Activated naive CD8-positive, alpha-beta T cell treated with anti-CD3 and anti-CD28 coated beads, Interleukin-2, amount 10 ng/mL, durations not matched to agents 7 days and 5 days (primary cell): Measurements from ENCODE around the gene PRR14L. TPM values are rescaled to one million over a fixed set of nuclear protein-coding genes. Genes with fewer than 3 reads are reported as not detected.
"Not testable (repeated sequence)": the region's sequence is repeated elsewhere in the genome, so short reads cannot be mapped to it uniquely, and the experiment has no call there.

Source experiments
- ATAC-seq: fragments of 150-1000 bp; cut with Tn5 transposase; one replicate; pipeline ENCODE4 v1.10.0; 2021; ENCODE audit warnings: low read depth, moderate library complexity
- POLR2A ChIA-PET: fragments of 350-600 bp; sonication (Branson Sonifier 250); formaldehyde crosslinking; loops from one replicate; lab custom pipeline; 2021; ENCODE audit warnings: antibody characterized with exemption; lab: Charles Lee
- DNase-seq: peaks from one replicate; pipeline ENCODE4 v3.0.0; 2021
- H3K27ac Mint-ChIP-seq: one replicate; pipeline ENCODE4 v1.8.0; 2022; ENCODE audit warnings: mild to moderate bottlenecking, mixed read lengths
- H3K27me3 Mint-ChIP-seq: one replicate; pipeline ENCODE4 v1.8.0; 2022; ENCODE audit warnings: mild to moderate bottlenecking, moderate library complexity, mixed read lengths
- H3K36me3 Mint-ChIP-seq: one replicate; pipeline ENCODE4 v1.8.0; 2021; ENCODE audit warnings: mild to moderate bottlenecking, mixed read lengths
- H3K4me1 Mint-ChIP-seq: one replicate; pipeline ENCODE4 v1.8.0; 2021; ENCODE audit warnings: mixed read lengths
- H3K4me3 Mint-ChIP-seq: one replicate; pipeline ENCODE4 v1.8.0; 2022; ENCODE audit warnings: mild to moderate bottlenecking, moderate library complexity, mixed read lengths
- H3K9me3 Mint-ChIP-seq: one replicate; pipeline ENCODE4 v1.8.0; 2021; ENCODE audit warnings: mixed read lengths
- total RNA-seq, 2 experiments: library from RNA; stranded (reverse); gene quantifications; one replicate each; pipeline ENCODE4 v1.2.3, GENCODE V29; 2021

PRR14L gene
- total RNA-seq, 2 experiments from 2014 or later: 62.4 to 63.6 TPM

DNA sequence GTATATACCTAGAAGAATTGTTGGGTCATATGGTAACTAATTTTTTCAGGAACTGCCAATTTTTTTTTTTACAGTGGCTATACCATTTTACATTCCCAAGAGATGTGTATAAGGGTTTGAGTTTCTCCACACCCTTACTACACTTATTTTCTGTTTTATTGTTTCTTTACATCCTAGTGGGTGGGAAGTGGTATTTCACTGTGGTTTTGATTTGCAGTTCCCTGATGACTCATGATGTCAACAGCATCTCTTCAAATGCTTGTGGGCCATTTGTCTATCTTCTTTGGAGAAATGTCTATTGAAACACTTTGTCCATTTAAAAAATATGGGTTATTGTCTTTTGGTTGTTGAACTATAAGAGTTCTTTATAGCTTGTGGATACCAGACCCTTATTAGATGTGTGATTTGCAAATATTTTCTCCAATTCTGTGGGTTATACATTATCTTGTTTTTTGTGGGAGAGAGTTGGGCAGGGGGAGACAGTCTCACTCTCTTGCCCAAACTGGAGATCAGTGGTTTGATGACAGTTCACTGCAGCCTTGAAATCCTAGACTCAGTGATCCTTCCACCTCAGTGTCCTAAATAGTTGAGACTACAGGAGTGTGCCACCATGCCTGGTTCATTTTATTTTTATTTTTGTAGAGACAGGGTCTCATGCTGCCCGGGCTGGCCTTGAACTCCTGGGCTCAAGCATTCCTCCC is 57.6 kb downstream of the PRR14L start:
- no peaks in the 10 kb centered on the region for H3K9me3 Mint-ChIP-seq
- peaks cover 38% of the 10 kb centered on the region for H3K36me3 Mint-ChIP-seq
- no peak for DNase-seq
- ATAC-seq: peak; percentile 83
- peak overlapping the region; percentile 66 for H3K4me3 Mint-ChIP-seq
- peaks cover 28% of the 10 kb centered on the region for H3K4me1 Mint-ChIP-seq
- POLR2A ChIA-PET: interaction anchor here (2.2 kb wide), 1 partner anchor 15 kb away, joined by 6 read pairs; no protein-coding TSS in a partner anchor
- H3K27ac Mint-ChIP-seq: peak overlapping the region; percentile 93
- H3K27me3 Mint-ChIP-seq: no peaks in the 10 kb centered on the region

DNA sequence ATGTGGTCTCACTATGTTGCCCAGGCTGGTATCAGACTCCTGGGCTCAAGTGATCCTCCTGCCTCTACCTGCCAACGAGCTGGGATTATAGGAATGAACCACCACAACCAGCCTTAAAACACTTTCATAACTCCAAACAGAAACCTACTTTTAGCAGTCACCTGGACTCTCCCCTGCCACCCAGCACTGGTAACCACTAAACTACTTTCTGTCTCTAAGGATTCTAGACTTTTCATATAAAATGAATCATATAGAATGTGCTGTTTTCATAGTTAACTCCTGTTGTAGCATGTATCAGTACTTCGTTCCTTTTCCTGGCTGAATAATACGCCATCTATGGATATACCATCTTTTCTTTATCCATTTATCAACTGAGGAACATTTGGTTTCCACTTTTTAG is 58.5 kb downstream of the PRR14L start:
- Mint-ChIP-seq H3K9me3 (no peaks in the 10 kb centered on the region), H3K4me1 (peaks cover 25% of the 10 kb centered on the region), H3K27me3 (no peaks in the 10 kb centered on the region), H3K36me3 (peaks cover 36% of the 10 kb centered on the region), H3K4me3 (peak overlapping the region; percentile 66), H3K27ac (peak overlapping the region; percentile 1)
- ATAC-seq (no peak), DNase-seq (no peak)
- POLR2A ChIA-PET: interaction anchor here (2.2 kb wide), 1 partner anchor 14 kb away, joined by 6 read pairs; no protein-coding TSS in a partner anchor

GRCh38 chr22:31683181-31684105 is 66.5 kb downstream of the PRR14L start:
- Mint-ChIP-seq H3K4me1 (peaks cover 8% of the 10 kb centered on the region), H3K27ac (no peak overlapping the region), H3K4me3 (no peak overlapping the region), H3K27me3 (no peaks in the 10 kb centered on the region), H3K9me3 (no peaks in the 10 kb centered on the region), H3K36me3 (peaks cover 28% of the 10 kb centered on the region)
- no peak for DNase-seq
- POLR2A ChIA-PET: no interaction called here
- no peak for ATAC-seq

DNA sequence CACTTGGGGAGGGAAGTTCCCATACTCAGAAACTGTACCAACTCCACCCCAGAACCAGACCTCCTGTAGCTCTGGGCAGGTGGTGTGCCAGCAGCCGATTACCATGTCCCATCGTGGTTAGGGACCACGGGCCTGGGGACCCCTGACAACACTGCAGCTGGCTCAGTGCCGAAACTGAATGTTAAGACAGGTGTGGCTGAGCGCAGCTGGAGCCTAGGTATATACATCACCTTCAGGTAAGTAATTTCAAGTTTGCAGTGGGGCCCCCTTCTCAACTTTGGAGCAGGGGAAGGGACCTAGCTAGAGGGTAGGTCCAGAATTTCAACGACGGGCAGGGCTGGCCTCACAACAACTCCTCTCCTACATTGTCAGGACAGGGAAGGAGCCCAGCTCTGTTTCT is 67.2 kb downstream of the PRR14L start:
- H3K36me3 Mint-ChIP-seq: peaks cover 22% of the 10 kb centered on the region
- POLR2A ChIA-PET: interaction anchor here (0.6 kb wide), 1 partner anchor 12 kb away, joined by 3 read pairs; no protein-coding TSS in a partner anchor
- peaks cover 8% of the 10 kb centered on the region for H3K4me1 Mint-ChIP-seq
- no peak overlapping the region for H3K4me3 Mint-ChIP-seq
- ATAC-seq (no peak), DNase-seq (no peak)
- no peaks in the 10 kb centered on the region for H3K27me3 Mint-ChIP-seq
- no peak overlapping the region for H3K27ac Mint-ChIP-seq
- H3K9me3 Mint-ChIP-seq: no peaks in the 10 kb centered on the region

DNA sequence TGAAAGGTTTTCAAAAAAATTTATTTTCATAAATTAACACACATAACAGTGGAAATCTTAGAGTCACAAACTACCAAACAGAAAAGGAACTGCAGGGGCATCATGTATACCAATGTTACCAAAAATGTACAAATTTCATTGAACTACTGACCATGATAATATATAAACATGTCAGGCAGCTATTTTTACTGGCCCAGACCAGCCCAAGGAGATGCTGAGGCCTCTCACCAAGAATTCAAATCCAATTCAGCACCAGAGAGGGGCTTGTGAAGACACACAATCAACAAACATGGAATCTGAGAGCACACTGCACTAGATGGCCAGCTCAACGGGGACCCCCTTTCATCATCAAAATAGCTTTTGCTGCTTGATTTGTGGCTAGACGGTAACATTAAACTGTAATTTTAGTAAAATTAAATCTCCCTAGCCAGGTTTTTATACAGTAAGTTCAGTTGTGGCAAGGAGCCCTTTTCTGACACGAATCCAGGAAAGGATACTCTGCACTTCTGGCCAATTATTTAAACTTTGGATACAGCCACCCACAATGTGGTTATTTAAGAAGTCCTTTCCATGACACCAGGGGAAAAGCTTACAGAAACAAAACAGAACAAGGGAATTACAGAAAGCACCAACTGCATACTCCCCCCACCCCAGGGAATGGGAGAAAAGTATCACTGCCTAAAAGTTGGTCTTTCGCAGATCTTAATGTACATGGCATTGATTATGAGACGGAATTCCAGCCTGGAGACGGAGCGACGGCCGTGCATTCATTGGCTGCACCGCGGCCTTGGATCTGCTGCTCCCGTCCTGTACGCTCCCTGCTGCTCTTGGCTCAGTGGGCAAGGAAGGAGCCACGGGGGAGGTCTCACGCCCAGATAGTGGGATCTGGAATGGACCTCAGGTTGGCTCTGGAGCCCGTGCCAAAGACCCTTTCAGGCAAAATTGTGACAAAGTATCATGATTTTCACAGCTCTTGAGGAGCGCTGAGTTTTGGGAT is 68.3 kb downstream of the PRR14L start:
- no peak for ATAC-seq
- H3K36me3 Mint-ChIP-seq: peaks cover 18% of the 10 kb centered on the region
- POLR2A ChIA-PET: no interaction called here

DNA sequence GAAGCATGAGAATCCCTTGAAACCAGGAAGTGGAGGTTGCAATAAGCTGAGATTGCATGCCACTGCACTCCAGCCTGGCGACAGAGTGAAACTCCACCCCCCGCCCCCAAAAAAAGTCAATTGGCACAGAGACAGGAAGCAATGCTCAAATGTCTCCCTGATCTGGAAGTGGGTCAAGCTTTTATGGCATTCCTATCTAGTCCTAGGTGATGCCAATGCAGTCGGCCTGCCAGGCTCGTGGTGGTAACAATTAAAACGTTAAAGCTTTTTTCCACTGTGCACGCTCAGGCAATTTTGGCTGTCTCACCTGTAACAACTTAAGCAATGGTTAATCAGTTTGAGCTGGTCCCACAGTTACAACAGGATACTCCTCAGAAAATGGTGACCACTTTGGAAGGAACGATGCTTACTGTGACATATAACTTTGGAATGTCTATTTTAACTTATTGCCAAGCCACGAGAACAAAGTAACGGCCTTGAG is 69.0 kb downstream of the PRR14L start:
- H3K4me1 Mint-ChIP-seq: peaks cover 13% of the 10 kb centered on the region
- peaks cover 18% of the 10 kb centered on the region for H3K36me3 Mint-ChIP-seq
- no peak overlapping the region for H3K4me3 Mint-ChIP-seq
- no peaks in the 10 kb centered on the region for H3K27me3 Mint-ChIP-seq
- H3K27ac Mint-ChIP-seq: no peak overlapping the region
- H3K9me3 Mint-ChIP-seq: no peaks in the 10 kb centered on the region
- no peak for DNase-seq
- no peak for ATAC-seq
- POLR2A ChIA-PET: no interaction called here

More for the DNA sequence above, 68.3 kb downstream of the PRR14L start:
- Mint-ChIP-seq H3K4me1 (peaks cover 10% of the 10 kb centered on the region), H3K27me3 (no peaks in the 10 kb centered on the region), H3K27ac (no peak overlapping the region), H3K4me3 (no peak overlapping the region), H3K9me3 (no peaks in the 10 kb centered on the region)
- no peak for DNase-seq

DNA sequence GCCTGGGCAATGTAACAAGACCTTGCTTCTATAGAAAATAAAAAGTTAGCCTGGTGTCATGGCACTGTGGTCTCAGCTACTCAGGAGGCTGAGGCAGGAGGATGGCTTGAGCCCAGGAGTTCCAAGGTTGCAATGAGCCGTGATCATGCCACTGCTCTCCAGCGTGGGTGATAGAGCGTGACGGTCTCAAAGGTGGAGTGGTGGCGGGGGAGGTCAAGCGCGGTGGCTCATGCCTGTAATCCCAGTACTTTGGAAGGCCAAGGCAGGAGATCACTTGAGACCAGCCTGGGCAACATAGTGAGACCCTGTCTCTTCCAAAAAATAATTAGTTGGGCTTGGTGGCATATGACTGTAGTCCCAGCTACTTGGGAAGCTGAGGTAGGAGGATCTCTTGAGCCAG is 71.2 kb downstream of the PRR14L start:
- Mint-ChIP-seq H3K9me3 (no peaks in the 10 kb centered on the region), H3K36me3 (peaks cover 1% of the 10 kb centered on the region), H3K4me1 (peaks cover 11% of the 10 kb centered on the region), H3K27me3 (no peaks in the 10 kb centered on the region), H3K27ac (peak overlapping the region; percentile 66), H3K4me3 (no peak overlapping the region)
- ATAC-seq (no peak), DNase-seq (no peak)
- POLR2A ChIA-PET: no interaction called here

DNA sequence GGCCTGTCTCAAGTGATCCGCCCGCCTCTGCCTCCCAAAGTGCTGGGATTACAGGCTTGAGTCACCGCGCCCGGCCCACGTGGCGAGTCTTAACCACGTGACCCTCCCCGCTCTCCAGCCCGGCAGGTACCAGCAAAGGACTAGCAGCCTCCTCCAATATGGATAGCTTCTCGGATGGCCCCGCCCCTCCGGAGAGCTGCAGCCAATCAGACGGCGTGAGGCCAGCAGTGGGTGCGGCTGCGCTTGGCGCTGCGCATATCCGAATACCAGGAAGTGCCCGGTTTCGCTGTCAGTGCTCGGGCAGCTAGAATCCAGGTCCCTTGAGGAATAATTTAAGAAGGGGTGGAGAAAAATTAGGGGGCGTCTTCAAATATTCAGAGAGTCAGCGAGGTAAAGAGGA is 73.2 kb downstream of the PRR14L start:
- H3K4me1 Mint-ChIP-seq: peaks cover 11% of the 10 kb centered on the region
- DNase-seq (peak; percentile 91), ATAC-seq (peak; percentile 100)
- H3K4me3 Mint-ChIP-seq: peak overlapping the region; percentile 89
- peaks cover 1% of the 10 kb centered on the region for H3K36me3 Mint-ChIP-seq
- POLR2A ChIA-PET: interaction anchor here (0.9 to 2.1 kb wide), 10 partner anchors 10 to 294 kb away, joined by 3 to 22 read pairs (median 6); partner anchors contain the start of genes DEPDC5, PISD and PRR14L
- H3K27ac Mint-ChIP-seq: peak overlapping the region; percentile 94
- H3K27me3 Mint-ChIP-seq: no peaks in the 10 kb centered on the region
- no peaks in the 10 kb centered on the region for H3K9me3 Mint-ChIP-seq

GRCh38 chr22:31674219-31674618 is 75.7 kb downstream of the PRR14L start:
- not testable (repeated sequence) for DNase-seq, H3K9me3 Mint-ChIP-seq, H3K27me3 Mint-ChIP-seq, ATAC-seq, H3K36me3 Mint-ChIP-seq, H3K4me1 Mint-ChIP-seq, H3K4me3 Mint-ChIP-seq, H3K27ac Mint-ChIP-seq
- POLR2A ChIA-PET: interaction anchor here (0.6 kb wide), 1 partner anchor 29 kb away, joined by 3 read pairs; no protein-coding TSS in a partner anchor

- DNase-seq, H3K9me3 Mint-ChIP-seq, H3K36me3 Mint-ChIP-seq, ATAC-seq, H3K4me1 Mint-ChIP-seq, H3K4me3 Mint-ChIP-seq, H3K27ac Mint-ChIP-seq, H3K27me3 Mint-ChIP-seq: not testable (repeated sequence)
- POLR2A ChIA-PET: interaction anchor here (0.7 kb wide), 1 partner anchor 16 kb away, joined by 3 read pairs; no protein-coding TSS in a partner anchor
Measured at GRCh38 chr22:31668849-31669248, 81.1 kb downstream of the PRR14L start.

DNA sequence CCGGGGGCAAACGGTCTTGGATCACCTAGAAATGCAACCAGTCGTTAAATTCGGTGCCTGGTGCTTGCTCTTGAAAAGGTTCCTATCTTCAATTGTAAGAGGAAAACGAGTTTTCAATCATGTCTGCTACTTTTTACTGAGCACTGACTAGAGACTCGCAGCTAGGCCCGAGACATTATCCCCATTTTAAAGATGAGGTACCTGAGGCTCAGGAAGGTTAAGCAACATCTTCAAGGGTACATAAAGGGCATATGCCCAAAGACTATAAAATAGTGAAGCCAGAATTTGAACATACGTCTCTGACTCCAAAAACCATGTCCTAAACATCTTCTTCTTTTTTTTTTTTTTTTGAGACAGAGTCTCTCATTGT is 87.3 kb downstream of the PRR14L start:
- POLR2A ChIA-PET: interaction anchor here (0.9 to 2.5 kb wide), 5 partner anchors 14 to 308 kb away, joined by 3 to 22 read pairs (median 5); no protein-coding TSS in a partner anchor
- Mint-ChIP-seq H3K9me3 (no peaks in the 10 kb centered on the region), H3K4me3 (peak overlapping the region; percentile 100), H3K36me3 (no peaks in the 10 kb centered on the region), H3K4me1 (peaks cover 29% of the 10 kb centered on the region), H3K27me3 (no peaks in the 10 kb centered on the region), H3K27ac (peak overlapping the region; percentile 96)
- no peak for ATAC-seq
- no peak for DNase-seq
